ENCODE results near the gene UBLCP1. TPM values are rescaled to one million over a fixed set of nuclear protein-coding genes. Genes with fewer than 3 reads are reported as not detected.
"Not testable (repeated sequence)": the region's sequence is repeated elsewhere in the genome, so short reads cannot be mapped to it uniquely, and the experiment has no call there.

The UBLCP1 gene
- total RNA-seq, 2 donors from 2014 or later, result 15.6 to 18.8 TPM

DNA sequence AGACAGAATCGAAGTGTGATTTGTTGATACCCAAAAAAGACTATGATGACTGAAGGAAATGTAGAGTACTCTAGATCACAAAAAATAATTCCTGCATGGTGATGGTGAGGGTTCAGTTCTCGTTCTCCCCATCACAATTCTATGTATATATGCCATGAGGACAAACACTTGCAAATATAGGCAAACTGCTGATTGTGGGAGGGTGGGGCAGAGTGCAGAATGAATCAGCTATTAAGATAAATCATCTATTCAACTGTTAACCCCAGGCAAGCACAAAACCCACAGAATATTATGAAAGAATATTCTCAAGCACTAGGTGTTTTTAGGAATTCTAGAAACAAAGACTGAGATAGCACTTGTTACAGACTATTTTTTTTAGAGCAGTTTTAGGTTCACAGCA, 13.9 kb upstream of the UBLCP1 start:
- Histone ChIP-seq H3K27ac (no peak overlapping the region), H3K4me1 (ENCODE audit: control insufficient read depth in 1 of 2, low read depth in 2 of 2) (no peaks in the 10 kb centered on the region), H3K4me3 (no peak overlapping the region), H3K9me3 (no peaks in the 10 kb centered on the region), H3K27me3 (replicated peaks; ENCODE audit: insufficient read depth) (no peaks in the 10 kb centered on the region), H3K36me3 (no peaks in the 10 kb centered on the region)
- no peak for ATAC-seq (ENCODE audit: insufficient number of reproducible peaks, low FRiP score, low read depth)
- no peak for DNase-seq (ENCODE audit: low spot score)
- TF ChIP-seq, protein P1, sequence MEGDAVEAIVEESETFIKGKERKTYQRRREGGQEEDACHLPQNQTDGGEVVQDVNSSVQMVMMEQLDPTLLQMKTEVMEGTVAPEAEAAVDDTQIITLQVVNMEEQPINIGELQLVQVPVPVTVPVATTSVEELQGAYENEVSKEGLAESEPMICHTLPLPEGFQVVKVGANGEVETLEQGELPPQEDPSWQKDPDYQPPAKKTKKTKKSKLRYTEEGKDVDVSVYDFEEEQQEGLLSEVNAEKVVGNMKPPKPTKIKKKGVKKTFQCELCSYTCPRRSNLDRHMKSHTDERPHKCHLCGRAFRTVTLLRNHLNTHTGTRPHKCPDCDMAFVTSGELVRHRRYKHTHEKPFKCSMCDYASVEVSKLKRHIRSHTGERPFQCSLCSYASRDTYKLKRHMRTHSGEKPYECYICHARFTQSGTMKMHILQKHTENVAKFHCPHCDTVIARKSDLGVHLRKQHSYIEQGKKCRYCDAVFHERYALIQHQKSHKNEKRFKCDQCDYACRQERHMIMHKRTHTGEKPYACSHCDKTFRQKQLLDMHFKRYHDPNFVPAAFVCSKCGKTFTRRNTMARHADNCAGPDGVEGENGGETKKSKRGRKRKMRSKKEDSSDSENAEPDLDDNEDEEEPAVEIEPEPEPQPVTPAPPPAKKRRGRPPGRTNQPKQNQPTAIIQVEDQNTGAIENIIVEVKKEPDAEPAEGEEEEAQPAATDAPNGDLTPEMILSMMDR (IDR thresholded peaks at IDR 0.05), result no peak

DNA sequence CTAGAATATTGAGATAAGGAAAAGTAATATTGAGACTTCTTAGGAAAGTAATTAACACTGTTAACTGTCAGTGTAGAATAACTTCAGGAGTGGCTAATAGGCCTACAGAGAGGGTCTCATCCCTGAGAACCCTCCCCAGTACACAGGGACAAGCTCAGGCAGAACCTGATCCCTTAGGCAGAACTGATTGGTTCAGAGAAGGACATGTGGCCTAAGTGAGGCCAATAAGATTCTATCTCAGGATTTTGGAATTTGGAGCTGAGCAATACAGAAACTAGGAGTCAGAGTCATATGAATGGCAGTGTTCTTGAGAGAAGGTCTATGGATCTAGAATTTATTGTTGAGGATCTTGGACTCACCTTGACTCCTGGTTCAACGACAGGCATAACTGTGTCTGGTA, 10.9 kb upstream of the UBLCP1 start:
- no peak for DNase-seq (ENCODE audit: low spot score)
- no peak overlapping the region for H3K27ac ChIP-seq
- no peak overlapping the region for H3K4me3 ChIP-seq
- H3K4me1 ChIP-seq (ENCODE audit: control insufficient read depth in 1 of 2, low read depth in 2 of 2), result no peaks in the 10 kb centered on the region
- no peaks in the 10 kb centered on the region for H3K36me3 ChIP-seq
- H3K27me3 ChIP-seq (replicated peaks; ENCODE audit: insufficient read depth), result no peaks in the 10 kb centered on the region
- ATAC-seq (ENCODE audit: insufficient number of reproducible peaks, low FRiP score, low read depth), result no peak
- no peaks in the 10 kb centered on the region for H3K9me3 ChIP-seq
- TF ChIP-seq, protein P1 (IDR thresholded peaks at IDR 0.05), result no peak

GRCh38 chr5:159257007-159257406, 6.1 kb upstream of the UBLCP1 start:
- H3K27me3 ChIP-seq (replicated peaks; ENCODE audit: insufficient read depth), result no peaks in the 10 kb centered on the region
- no peaks in the 10 kb centered on the region for H3K9me3 ChIP-seq
- no peaks in the 10 kb centered on the region for H3K36me3 ChIP-seq
- ATAC-seq (ENCODE audit: insufficient number of reproducible peaks, low FRiP score, low read depth) (no peak), DNase-seq (ENCODE audit: low spot score) (no peak)
- peaks cover 0 to 2% of the 10 kb centered on the region in 2 donors for H3K4me1 ChIP-seq (ENCODE audit: control insufficient read depth in 1 of 2, low read depth in 2 of 2)
- H3K27ac ChIP-seq, result no peak overlapping the region
- TF ChIP-seq, protein P1 (IDR thresholded peaks at IDR 0.05), result no peak
- H3K4me3 ChIP-seq, result no peak overlapping the region

- ATAC-seq (ENCODE audit: insufficient number of reproducible peaks, low FRiP score, low read depth), result no peak
- no peaks in the 10 kb centered on the region for H3K27me3 ChIP-seq (replicated peaks; ENCODE audit: insufficient read depth)
- H3K27ac ChIP-seq, result no peak overlapping the region
- no peak for DNase-seq (ENCODE audit: low spot score)
- TF ChIP-seq, protein P1 (IDR thresholded peaks at IDR 0.05), result no peak
- no peaks in the 10 kb centered on the region for H3K36me3 ChIP-seq
- no peak overlapping the region for H3K4me3 ChIP-seq
- H3K4me1 ChIP-seq (ENCODE audit: control insufficient read depth in 1 of 2, low read depth in 2 of 2), result peaks cover 0 to 9% of the 10 kb centered on the region in 2 donors
- no peaks in the 10 kb centered on the region for H3K9me3 ChIP-seq
Measured at GRCh38 chr5:159257629-159258283, 5.3 kb upstream of the UBLCP1 start.

DNA sequence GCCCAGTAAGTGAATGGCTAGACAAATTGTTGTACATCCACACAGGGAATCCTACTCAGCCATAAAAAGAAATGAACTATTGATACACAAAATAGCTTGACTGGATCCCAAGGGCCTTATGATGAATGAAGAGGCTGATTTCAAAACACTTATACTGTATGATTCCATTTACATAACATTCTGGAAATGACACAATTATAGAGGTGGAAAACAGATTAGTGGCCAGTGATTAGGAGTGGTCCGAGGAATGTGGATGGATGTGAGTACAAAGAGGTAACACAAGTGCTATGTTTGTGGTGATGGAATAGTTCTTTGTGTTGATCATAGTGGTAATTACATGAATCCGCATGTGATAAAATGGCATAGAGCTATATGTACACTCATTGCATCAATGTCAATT, 4.7 kb upstream of the UBLCP1 start:
- no peaks in the 10 kb centered on the region for H3K27me3 ChIP-seq (replicated peaks; ENCODE audit: insufficient read depth)
- no peaks in the 10 kb centered on the region for H3K9me3 ChIP-seq
- no peaks in the 10 kb centered on the region for H3K36me3 ChIP-seq
- ATAC-seq (ENCODE audit: insufficient number of reproducible peaks, low FRiP score, low read depth) (no peak), DNase-seq (ENCODE audit: low spot score) (no peak)
- H3K4me1 ChIP-seq (ENCODE audit: control insufficient read depth in 1 of 2, low read depth in 2 of 2), result peaks cover 0 to 9% of the 10 kb centered on the region in 2 donors
- TF ChIP-seq, protein P1 (IDR thresholded peaks at IDR 0.05), result no peak
- no peak overlapping the region for H3K4me3 ChIP-seq
- H3K27ac ChIP-seq, result no peak overlapping the region

DNA sequence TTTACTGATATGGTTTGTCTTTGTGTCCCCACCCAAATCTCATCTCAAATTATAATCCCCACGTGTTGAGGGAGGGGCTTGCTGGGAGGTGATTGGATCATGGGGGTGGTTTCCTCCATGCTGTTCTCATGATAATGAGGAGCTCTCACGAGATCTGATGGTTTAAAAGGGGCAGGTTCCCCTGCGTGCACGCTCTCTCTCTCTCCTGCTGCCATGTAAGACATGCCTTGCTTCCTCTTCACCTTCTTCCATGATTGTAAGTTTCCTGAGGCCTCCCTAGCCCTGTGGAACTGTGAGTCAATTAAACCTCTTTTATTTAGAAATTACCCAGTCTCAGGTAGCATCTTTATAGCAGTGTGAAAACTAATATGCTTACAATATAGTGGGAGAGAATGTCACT, 2.9 kb upstream of the UBLCP1 start:
- DNase-seq (ENCODE audit: low spot score); H3K27ac ChIP-seq; H3K4me3 ChIP-seq; H3K9me3 ChIP-seq; H3K36me3 ChIP-seq; ATAC-seq (ENCODE audit: insufficient number of reproducible peaks, low FRiP score, low read depth); H3K27me3 ChIP-seq (replicated peaks; ENCODE audit: insufficient read depth): not testable (repeated sequence)
- peaks cover 5 to 21% of the 10 kb centered on the region in 2 donors for H3K4me1 ChIP-seq (ENCODE audit: control insufficient read depth in 1 of 2, low read depth in 2 of 2)
